Left colon (tissue), 2 donors: ENCODE results near the gene DHX9. TPM values are rescaled to one million over a fixed set of nuclear protein-coding genes. Genes with fewer than 3 reads are reported as not detected.

Experiments
- total RNA-seq, 2 donors: library from RNA; stranded (reverse); fragmentation: NEBNext Ultra II Directional; extraction: Animal tissue kit (Norgen Biotek cat#: 25700); gene quantifications; one replicate each; pipeline ENCODE4 v1.2.1, GENCODE V29; 2021
- donor health status: DM: no; HTN: no; CAD: no.
- donor health status: DM: yes; HTN: yes; CAD: no.

The DHX9 gene
- total RNA-seq, 2 donors from 2014 or later = 92.4 to 95.8 TPM

Other genes with a start within 250 kb of the DHX9 start
- gene RGS16, start 235.0 kb upstream of the DHX9 start, total RNA-seq = 1 to 10 TPM in 1 of 2 donors, under 1 TPM in 1; 0.64 to 1.1 TPM
- gene RGS8, start 154.8 kb upstream of the DHX9 start, total RNA-seq = not detected
- gene NPL, start 49.6 kb upstream of the DHX9 start, total RNA-seq = 10 to 100 TPM in 1 of 2 donors, 1 to 10 TPM in 1; 9.4 to 15.4 TPM
- not detected for gene SHCBP1L, start 113.8 kb downstream of the DHX9 start, total RNA-seq
- 10 to 100 TPM; 32.3 to 54.8 TPM for gene LAMC1, start 184.1 kb downstream of the DHX9 start, total RNA-seq